Measurements from ENCODE around the gene GET4. TPM values are rescaled to one million over a fixed set of nuclear protein-coding genes. Genes with fewer than 3 reads are reported as not detected.

Gene GET4
- total RNA-seq, 1 experiment from 2014 or later: 44.8 TPM

- Histone ChIP-seq H2AFZ (ENCODE audit: low read depth, low read length, poor library complexity, severe bottlenecking) (no peak overlapping the region), H3K27me3 (ENCODE audit: insufficient read depth, low read length) (no peaks in the 10 kb centered on the region), H3K79me2 (ENCODE audit: insufficient read depth, low read length) (no peaks in the 10 kb centered on the region), H4K20me1 (ENCODE audit: insufficient read depth) (no peaks in the 10 kb centered on the region), H3K4me1 (ENCODE audit: control insufficient read depth in 1 of 2, insufficient read depth in 2 of 2, low read length in 2 of 2) (peaks cover 4 to 8% of the 10 kb centered on the region in 2 experiments; a peak in 3 of 4 replicates), H3K27ac (ENCODE audit: low read depth, low read length) (no peak overlapping the region), H3K9me3 (ENCODE audit: control insufficient read depth in 1 of 2, insufficient read depth in 1 of 2, low read depth in 1 of 2, low read length in 2 of 2) (no peaks in the 10 kb centered on the region), H3K4me2 (ENCODE audit: low read length) (no peak overlapping the region), H3K9me2 (ENCODE audit: insufficient read depth) (no peaks in the 10 kb centered on the region), H3K4me3 (replicated peaks in 1 of 2; ENCODE audit: low read depth in 1 of 2, low read length in 2 of 2) (no peak overlapping the region), H3K36me3 (ENCODE audit: control insufficient read depth in 1 of 2, insufficient read depth in 2 of 2, low read length in 2 of 2) (no peaks in the 10 kb centered on the region), H3K9ac (ENCODE audit: low read length) (no peak overlapping the region)
- RAD21 ChIA-PET (ENCODE audit: low non-redundant PET in 1 of 2, low total read pairs in 2 of 2, uncharacterized antibody in 2 of 2, unreplicated experiment in 2 of 2): no interaction called here
- CTCF ChIA-PET: interaction anchor here (0.6 kb wide), 1 partner anchor 12 kb away, joined by 3 read pairs; no protein-coding TSS in a partner anchor
- DNase-seq (ENCODE audit: low read depth, low spot score) (no peak), ATAC-seq (no peak)
- intact Hi-C loops (cut with micrococcal nuclease): no loop called here
- POLR2A ChIA-PET: no interaction called here
- no TSS peak for BruUV-seq (replicated peaks)
- TF ChIP-seq POLR2A (IDR thresholded peaks at IDR 0.05; ENCODE audit: borderline replicate concordance, extremely low read depth, insufficient read depth, insufficient read length) (no peak), ATF3 (IDR thresholded peaks at IDR 0.05) (no peak), POLR2AphosphoS5 (IDR thresholded peaks at IDR 0.05; ENCODE audit: low read depth, low read length) (no peak)
These were observed 42.2 kb downstream of the GET4 start for GRCh38 chr7:918441-919113.

GRCh38 chr7:919114-919442 is 42.7 kb downstream of the GET4 start:
- RAD21 ChIA-PET (ENCODE audit: low non-redundant PET in 1 of 2, low total read pairs in 2 of 2, uncharacterized antibody in 2 of 2, unreplicated experiment in 2 of 2): no interaction called here
- no peaks in the 10 kb centered on the region for H3K9me2 ChIP-seq (ENCODE audit: insufficient read depth)
- CTCF ChIA-PET: interaction anchor here (0.6 kb wide), 1 partner anchor 12 kb away, joined by 3 read pairs; no protein-coding TSS in a partner anchor
- POLR2A ChIA-PET: no interaction called here
- no peaks in the 10 kb centered on the region for H3K9me3 ChIP-seq (ENCODE audit: control insufficient read depth in 1 of 2, insufficient read depth in 1 of 2, low read depth in 1 of 2, low read length in 2 of 2)
- no peaks in the 10 kb centered on the region for H4K20me1 ChIP-seq (ENCODE audit: insufficient read depth)
- intact Hi-C loops (cut with micrococcal nuclease): no loop called here
- no peak for TF ChIP-seq SIN3A (IDR thresholded peaks at IDR 0.05; ENCODE audit: low read depth)
- no peak for TF ChIP-seq EGR1 (IDR thresholded peaks at IDR 0.05; ENCODE audit: low read depth)
- no peak for TF ChIP-seq SP1 (IDR thresholded peaks at IDR 0.05; ENCODE audit: low read depth)
- no peak for TF ChIP-seq ZFX (IDR thresholded peaks at IDR 0.05)
- TF ChIP-seq YY1 (IDR thresholded peaks at IDR 0.05; ENCODE audit: extremely low read depth, insufficient replicate concordance, low read depth, low read length): no peak
- TF ChIP-seq POLR2AphosphoS5 (IDR thresholded peaks at IDR 0.05; ENCODE audit: low read depth, low read length): no peak
- TF ChIP-seq ELF1 (IDR thresholded peaks at IDR 0.05; ENCODE audit: borderline replicate concordance, low read depth): no peak
- TF ChIP-seq EZH2phosphoT487 (IDR thresholded peaks at IDR 0.05; ENCODE audit: borderline replicate concordance): no peak
- TF ChIP-seq CTCF (IDR thresholded peaks at IDR 0.05 in 2 of 3, conservative IDR thresholded peaks at IDR 0.05 in 1 of 3; ENCODE audit: borderline replicate concordance in 1 of 3, insufficient read depth in 1 of 3, low read depth in 2 of 3, low read length in 2 of 3): no peak
- no peak for TF ChIP-seq REST (IDR thresholded peaks at IDR 0.05; ENCODE audit: low read depth)
- no peak for TF ChIP-seq FOSL1 (IDR thresholded peaks at IDR 0.05; ENCODE audit: low read depth)
- no peak for TF ChIP-seq CEBPB (IDR thresholded peaks at IDR 0.05; ENCODE audit: low read depth)
- H3K4me3 ChIP-seq (replicated peaks in 1 of 2; ENCODE audit: low read depth in 1 of 2, low read length in 2 of 2): no peak overlapping the region
- no TSS peak for BruUV-seq (replicated peaks)
- H3K4me1 ChIP-seq (ENCODE audit: control insufficient read depth in 1 of 2, insufficient read depth in 2 of 2, low read length in 2 of 2): peaks cover 3 to 4% of the 10 kb centered on the region in 2 experiments; a peak in 2 of 4 replicates
- no peak overlapping the region for H3K4me2 ChIP-seq (ENCODE audit: low read length)
- no peak overlapping the region for H2AFZ ChIP-seq (ENCODE audit: low read depth, low read length, poor library complexity, severe bottlenecking)
- no peaks in the 10 kb centered on the region for H3K79me2 ChIP-seq (ENCODE audit: insufficient read depth, low read length)
- H3K36me3 ChIP-seq (ENCODE audit: control insufficient read depth in 1 of 2, insufficient read depth in 2 of 2, low read length in 2 of 2): no peaks in the 10 kb centered on the region
- H3K27ac ChIP-seq (ENCODE audit: low read depth, low read length): no peak overlapping the region
- DNase-seq (ENCODE audit: low read depth, low spot score): no peak
- no peak for ATAC-seq
- H3K27me3 ChIP-seq (ENCODE audit: insufficient read depth, low read length): no peaks in the 10 kb centered on the region
- no peak overlapping the region for H3K9ac ChIP-seq (ENCODE audit: low read length)
